GM18951 (cell line): ENCODE data around the gene SLC13A1.
"Not testable (repeated sequence)": the region's sequence is repeated elsewhere in the genome, so short reads cannot be mapped to it uniquely, and the experiment has no call there.

Experiments
- POLR2A ChIP-seq: IDR thresholded peaks from 4 replicates; pipeline ENCODE4 v1.6.1; 2011; ENCODE audit warnings: mild to moderate bottlenecking; ENCODE audit not compliant: insufficient read length, insufficient read depth; ENCODE audit errors: extremely low read depth
- in situ Hi-C: fragments of 300-500 bp; cut with MboI; formaldehyde crosslinking; loops from one replicate; pipeline ENCODE4 v1.12.0; 2022; ENCODE audit warnings: low sequenced_read_pairs, mixed read lengths, inconsistent platforms; ENCODE audit not compliant: unreplicated experiment

SLC13A1 gene

GRCh38 chr7:123131961-123132360, 67.8 kb downstream of the SLC13A1 start:
- in situ Hi-C loops = no loop called here
- TF ChIP-seq POLR2A = no peak

GRCh38 chr7:123131556-123131955, 68.2 kb downstream of the SLC13A1 start:
- in situ Hi-C loops = no loop called here
- TF ChIP-seq POLR2A = no peak

GRCh38 chr7:123131140-123131539, 68.6 kb downstream of the SLC13A1 start:
- in situ Hi-C loops = no loop called here
- no peak for TF ChIP-seq POLR2A

- no peak for TF ChIP-seq POLR2A
- in situ Hi-C loops = no loop called here
Measured at GRCh38 chr7:123126691-123127090, 73.1 kb downstream of the SLC13A1 start.

- TF ChIP-seq POLR2A = no peak
- in situ Hi-C loops = no loop called here
Measured at GRCh38 chr7:123126171-123126570, 73.6 kb downstream of the SLC13A1 start.

GRCh38 chr7:123125231-123125630, 74.5 kb downstream of the SLC13A1 start:
- no peak for TF ChIP-seq POLR2A
- in situ Hi-C loops = no loop called here

- no peak for TF ChIP-seq POLR2A
- in situ Hi-C loops = no loop called here
Measured at GRCh38 chr7:123122916-123123315, 76.9 kb downstream of the SLC13A1 start.

GRCh38 chr7:123120286-123120685, 79.5 kb downstream of the SLC13A1 start:
- in situ Hi-C loops = no loop called here
- TF ChIP-seq POLR2A = no peak

- no peak for TF ChIP-seq POLR2A
- in situ Hi-C loops = no loop called here
Measured at GRCh38 chr7:123115331-123115730, 84.4 kb downstream of the SLC13A1 start.

GRCh38 chr7:123114288-123114687, 85.5 kb downstream of the SLC13A1 start:
- in situ Hi-C loops = no loop called here
- TF ChIP-seq POLR2A = no peak

GRCh38 chr7:123112833-123113232, 86.9 kb downstream of the SLC13A1 start:
- in situ Hi-C loops = no loop called here
- TF ChIP-seq POLR2A = no peak

- in situ Hi-C loops = no loop called here
- TF ChIP-seq POLR2A = no peak
Measured at GRCh38 chr7:123099712-123100111, 100.1 kb downstream of the SLC13A1 start.

GRCh38 chr7:123096976-123097375, 102.8 kb downstream of the SLC13A1 start:
- in situ Hi-C loops = no loop called here
- TF ChIP-seq POLR2A = no peak

GRCh38 chr7:123096434-123096833, 103.3 kb downstream of the SLC13A1 start:
- in situ Hi-C loops = no loop called here
- TF ChIP-seq POLR2A = no peak

- no peak for TF ChIP-seq POLR2A
- in situ Hi-C loops = no loop called here
Measured at GRCh38 chr7:123090456-123090855, 109.3 kb downstream of the SLC13A1 start.

- in situ Hi-C loops = not testable (repeated sequence)
Measured at GRCh38 chr7:123086910-123087309, 112.9 kb downstream of the SLC13A1 start.

GRCh38 chr7:123084861-123085260, 114.9 kb downstream of the SLC13A1 start:
- in situ Hi-C loops = not testable (repeated sequence)
